T47D (cell line): ENCODE results near the gene FTH1.
"Not testable (repeated sequence)": the region's sequence is repeated elsewhere in the genome, so short reads cannot be mapped to it uniquely, and the experiment has no call there.

Source experiments
- DNase-seq, 2 experiments: peaks; one replicate each; pipeline versions ENCODE4 v3.0.0 to v3.0.0-alpha.2; 2011 to 2012; ENCODE audit warnings: low read depth in 1 of 2, low spot score in 1 of 2
- JUND ChIP-seq: IDR thresholded peaks from 2 replicates; pipeline ENCODE4 v1.6.1; 2012; ENCODE audit warnings: low read depth
- in situ Hi-C: cut with HindIII; loops from 2 replicates; pipeline ENCODE4 v1.10.0; 2016; ENCODE audit warnings: low sequenced_read_pairs, low pct_unique_long_range_greater_than_20kb

The FTH1 gene

DNA sequence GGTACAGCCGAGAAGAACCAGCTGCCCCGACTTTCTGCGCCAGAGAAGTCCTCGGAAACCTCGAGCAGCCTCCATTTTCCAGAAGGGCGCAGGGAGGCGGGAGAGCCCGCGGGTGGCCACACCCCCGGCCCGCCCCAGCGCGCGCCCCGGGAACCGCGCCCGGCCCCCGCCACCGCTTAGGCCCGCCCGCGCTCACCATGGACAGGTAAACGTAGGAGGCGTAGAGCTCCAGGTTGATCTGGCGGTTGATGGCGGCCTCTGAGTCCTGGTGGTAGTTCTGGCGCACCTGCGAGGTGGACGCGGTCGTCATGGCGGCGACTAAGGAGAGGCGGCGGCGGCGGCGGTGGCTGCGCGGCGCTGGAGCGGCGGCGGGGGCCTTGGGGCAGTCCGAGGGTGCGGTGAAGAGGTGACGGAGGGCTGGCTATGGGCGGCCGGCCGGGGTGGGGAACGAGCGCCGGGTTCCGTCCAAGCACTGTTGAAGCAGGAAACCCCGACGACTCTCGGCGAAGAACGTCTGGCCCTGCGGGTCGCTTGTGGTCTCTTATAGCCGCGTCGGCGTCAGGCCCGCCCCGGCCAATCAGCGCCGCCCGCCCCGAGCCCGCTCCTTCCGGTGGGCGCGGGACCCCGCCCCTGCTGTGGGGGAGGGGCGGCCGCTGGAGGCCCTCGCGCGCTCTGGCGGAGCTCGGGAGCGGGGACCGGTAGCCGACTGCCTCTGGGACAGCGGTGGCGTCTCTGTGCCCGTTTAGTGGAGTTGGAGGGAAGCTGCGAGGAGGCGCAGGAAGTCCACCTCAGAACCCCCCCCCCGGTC is at the start of gene FTH1:
FTH1 (minus strand) TSS at position 519 of the 808 bp plus-strand sequence; CDS start at position 310, 209 bp downstream.
- DNase-seq = peak; percentile 92 to 95
- no peak for TF ChIP-seq JUND
- in situ Hi-C loops = no loop called here

DNA sequence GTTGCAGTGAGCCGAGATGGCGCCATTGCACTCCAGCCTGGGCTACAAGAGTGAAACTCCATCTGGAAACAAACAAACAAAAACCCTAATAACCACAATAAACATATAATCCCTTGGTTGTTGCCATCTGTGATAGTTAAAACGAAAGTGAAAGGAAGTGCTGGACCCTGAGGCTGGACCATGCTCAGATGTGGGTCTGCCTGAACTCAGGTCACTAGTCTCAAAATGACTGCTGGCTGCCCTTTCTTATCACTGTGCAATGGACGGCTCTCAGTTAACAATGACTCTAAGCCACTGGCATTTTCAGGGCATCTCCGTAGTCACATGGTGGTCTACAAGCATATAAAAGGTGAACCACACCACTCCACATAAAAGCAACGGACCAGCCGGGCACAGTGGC is 48.2 kb upstream of the FTH1 start:
- in situ Hi-C loops = no loop called here
- no peak for TF ChIP-seq JUND
- DNase-seq = no peak

DNA sequence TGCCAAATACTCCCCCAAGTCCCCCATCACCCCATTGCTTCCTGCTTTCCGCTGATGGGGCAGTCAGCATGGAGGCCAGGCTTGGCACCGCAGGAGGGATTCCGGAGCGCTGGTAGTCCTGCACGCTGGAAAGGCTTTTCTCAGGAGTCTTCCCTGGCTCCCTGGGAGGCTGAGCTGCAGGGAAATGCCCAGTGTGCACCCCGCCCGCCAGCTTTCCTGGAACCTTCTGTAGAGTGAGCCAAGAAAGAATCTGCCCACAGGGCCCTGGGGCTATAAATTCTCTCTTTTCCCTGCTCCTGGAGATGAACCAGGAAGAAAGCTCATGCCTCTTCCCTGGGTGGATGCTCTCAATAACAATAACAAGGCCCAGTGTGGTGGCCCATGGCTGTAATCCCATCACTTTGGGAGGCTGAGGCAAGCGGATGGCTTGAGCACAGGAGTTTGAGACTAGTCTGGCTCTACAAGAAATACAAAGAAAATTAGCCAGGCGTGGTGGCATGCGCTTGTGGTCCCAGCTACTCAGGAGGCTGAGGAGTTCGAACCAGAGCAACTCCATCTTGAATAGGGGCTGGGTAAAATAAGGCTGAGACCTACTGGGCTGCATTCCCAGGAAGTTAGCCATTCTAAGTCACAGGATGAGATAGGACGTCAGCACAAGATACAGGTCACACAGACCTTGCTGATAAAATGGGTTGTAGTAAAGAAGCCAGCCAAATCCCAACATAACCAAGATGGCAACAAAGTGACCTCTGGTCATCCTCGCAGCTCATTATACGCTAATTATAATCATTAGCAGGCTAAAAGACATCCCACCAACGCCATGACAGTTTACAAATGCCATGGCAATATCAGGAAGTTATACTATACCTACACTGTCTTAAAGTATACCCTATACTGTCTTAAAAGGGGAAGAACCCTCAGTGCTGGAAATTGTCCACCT is 46.4 kb upstream of the FTH1 start:
- in situ Hi-C loops = no loop called here
- no peak for TF ChIP-seq JUND
- DNase-seq = peak; percentile 23 to 91

DNA sequence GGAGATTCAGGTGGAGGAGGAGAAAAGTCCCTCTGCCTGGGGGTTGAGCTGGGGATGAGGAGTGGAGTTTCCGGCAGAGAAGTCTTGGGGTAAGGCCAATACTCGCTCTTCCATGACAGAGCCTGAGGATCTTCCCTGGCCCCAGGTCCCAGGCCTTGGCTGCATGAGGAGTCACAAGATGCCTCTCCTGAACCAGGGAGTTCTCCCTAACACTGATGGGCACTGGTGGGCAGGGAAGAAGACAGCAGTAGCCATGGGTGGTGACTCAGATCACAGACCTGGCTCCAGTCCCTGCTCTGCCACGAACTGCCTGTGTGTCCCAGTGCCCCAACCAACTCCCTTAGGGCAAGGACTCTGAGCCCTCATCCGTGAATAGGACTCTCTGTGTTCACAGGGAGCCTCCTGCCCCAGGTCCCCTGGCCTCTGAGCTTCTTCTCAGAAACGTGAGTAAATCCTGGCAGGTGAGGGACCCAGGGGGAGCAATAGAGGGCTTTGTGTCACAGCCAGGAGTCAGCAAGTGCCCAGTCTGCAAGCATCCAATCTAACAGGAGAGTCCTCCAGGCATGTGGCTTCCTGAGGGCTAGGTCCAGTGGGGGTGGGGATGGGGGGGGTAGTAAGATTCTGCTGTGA is 45.5 kb upstream of the FTH1 start:
- DNase-seq = peak in 1 of 2 experiments; percentile 32
- TF ChIP-seq JUND = no peak
- in situ Hi-C loops = no loop called here

DNA sequence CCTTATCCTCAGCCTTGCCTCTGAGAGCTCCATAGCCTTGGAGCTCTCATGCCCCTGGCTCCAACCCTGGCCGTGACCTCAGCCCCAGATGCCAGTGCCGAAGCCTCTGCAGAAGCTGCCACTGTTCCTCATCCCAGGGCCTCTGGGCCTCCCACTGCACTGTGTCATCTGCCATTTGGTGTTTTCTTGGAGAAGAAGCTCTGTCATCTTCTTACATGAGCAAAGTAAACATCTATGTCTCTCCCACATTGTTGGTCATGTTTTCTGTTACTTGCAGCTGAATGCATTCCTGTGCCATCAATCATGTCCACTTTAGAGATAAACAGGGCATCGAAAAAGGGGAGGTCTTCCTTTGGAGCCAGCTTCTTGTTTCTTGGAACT is 45.0 kb upstream of the FTH1 start:
- in situ Hi-C loops = no loop called here
- TF ChIP-seq JUND = no peak
- DNase-seq = no peak

DNA sequence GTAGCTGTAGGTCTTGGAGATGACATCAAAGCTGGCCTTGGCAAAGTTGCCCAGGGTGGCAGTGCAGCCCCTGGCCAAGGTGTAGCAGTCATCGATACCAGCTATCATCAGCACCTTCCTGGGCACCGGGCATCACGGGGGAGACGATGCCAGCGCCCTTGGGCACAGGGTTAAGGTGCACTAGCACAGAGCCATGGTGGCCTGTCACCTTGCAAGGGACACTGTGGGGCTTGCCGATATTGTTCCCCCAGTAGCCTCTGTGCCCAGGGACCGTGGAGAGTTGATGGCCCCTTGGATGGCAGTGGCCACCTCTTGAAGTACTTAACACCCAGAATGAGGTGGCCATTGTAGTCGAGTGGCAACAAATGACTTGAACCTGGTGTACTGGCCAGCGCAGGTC is 44.4 kb upstream of the FTH1 start:
- DNase-seq = no peak
- in situ Hi-C loops = no loop called here
- no peak for TF ChIP-seq JUND

DNA sequence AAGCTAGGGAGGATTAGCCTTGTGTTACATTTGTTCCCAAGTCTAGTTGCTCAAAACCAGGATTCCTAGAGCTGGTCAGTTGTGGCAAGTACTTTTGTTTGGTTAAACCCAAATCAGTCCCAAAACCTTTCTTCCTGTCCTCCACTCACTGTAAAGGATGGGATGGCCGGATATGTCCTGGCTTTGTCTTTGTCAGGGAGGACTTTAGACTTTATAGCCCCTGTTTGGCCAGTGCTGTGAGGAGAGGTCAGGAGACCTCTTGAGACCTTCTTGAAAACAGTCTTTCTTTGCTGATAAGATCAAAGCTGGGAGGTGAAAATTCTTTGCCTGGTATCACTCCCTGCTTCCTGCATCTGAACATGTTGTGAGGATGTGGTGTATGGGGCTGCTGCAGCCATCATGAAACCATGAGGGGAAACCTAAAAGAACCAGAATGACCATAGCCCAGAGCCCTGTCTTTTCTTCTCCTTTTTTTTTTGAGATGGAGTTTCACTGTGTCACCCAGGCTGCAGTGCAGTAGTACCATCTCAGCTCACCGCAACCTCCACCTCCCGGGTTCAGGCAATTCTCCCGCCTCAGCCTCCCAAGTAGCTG is 43.6 kb upstream of the FTH1 start:
- in situ Hi-C loops = no loop called here
- no peak for TF ChIP-seq JUND
- DNase-seq = no peak

DNA sequence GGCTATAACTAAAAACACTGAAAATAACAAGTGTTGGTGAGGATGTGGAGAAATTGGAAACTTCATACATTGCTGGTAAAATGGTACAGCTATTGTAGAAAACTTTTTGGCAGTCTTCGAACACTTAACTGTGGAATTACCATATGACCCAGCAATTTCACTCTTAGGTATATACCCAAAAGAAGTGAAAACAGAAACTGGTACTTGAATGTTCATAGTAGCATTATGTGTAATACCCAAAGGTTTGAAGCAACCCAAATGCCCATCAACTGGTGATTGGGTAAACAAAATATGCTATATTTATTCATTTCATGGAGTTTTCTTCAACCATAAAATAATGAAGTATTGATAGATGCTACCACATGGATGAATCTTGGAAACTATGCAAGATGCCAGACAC is 40.8 kb upstream of the FTH1 start:
- TF ChIP-seq JUND = no peak
- DNase-seq = no peak
- in situ Hi-C loops = no loop called here

DNA sequence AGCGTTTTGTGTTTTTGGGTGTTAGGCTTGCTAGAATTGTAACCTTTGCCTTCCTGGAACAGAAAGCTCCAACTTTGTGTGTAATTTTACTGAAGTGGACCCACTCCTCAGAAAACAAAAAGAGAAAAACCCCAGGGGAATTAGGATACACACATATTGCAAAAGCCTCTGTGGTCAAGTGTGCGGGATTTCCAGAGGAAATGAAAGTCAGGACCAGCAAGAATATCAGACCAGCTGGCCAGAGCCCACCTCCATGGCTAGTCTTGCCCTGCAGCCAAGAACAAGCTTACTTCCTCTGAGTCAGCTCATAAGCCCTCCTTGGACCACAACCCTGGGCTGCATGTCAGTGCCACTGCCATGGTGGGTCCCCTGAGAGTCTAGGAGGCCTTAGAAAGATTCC is 37.0 kb upstream of the FTH1 start:
- TF ChIP-seq JUND = no peak
- DNase-seq = no peak
- in situ Hi-C loops = no loop called here

DNA sequence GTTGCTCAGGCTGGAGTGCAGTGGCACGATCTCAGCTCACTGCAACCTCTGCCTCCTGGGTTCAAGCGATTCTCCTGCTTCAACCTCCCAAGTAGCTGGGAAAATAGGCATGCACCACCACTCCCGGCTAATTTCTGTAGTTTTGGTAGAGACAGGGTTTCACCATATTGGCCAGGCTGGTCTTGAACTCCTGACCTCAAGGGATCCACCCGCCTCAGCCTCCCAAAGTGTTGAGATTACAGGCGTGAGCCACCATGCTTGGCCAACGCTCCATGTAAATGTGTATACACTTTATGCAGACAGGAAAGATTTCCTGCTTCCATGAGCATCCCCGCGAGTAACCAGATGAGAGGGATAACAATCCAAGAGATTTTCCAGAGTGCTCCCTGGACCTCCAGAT is 34.8 kb upstream of the FTH1 start:
- DNase-seq, in situ Hi-C loops: not testable (repeated sequence)

DNA sequence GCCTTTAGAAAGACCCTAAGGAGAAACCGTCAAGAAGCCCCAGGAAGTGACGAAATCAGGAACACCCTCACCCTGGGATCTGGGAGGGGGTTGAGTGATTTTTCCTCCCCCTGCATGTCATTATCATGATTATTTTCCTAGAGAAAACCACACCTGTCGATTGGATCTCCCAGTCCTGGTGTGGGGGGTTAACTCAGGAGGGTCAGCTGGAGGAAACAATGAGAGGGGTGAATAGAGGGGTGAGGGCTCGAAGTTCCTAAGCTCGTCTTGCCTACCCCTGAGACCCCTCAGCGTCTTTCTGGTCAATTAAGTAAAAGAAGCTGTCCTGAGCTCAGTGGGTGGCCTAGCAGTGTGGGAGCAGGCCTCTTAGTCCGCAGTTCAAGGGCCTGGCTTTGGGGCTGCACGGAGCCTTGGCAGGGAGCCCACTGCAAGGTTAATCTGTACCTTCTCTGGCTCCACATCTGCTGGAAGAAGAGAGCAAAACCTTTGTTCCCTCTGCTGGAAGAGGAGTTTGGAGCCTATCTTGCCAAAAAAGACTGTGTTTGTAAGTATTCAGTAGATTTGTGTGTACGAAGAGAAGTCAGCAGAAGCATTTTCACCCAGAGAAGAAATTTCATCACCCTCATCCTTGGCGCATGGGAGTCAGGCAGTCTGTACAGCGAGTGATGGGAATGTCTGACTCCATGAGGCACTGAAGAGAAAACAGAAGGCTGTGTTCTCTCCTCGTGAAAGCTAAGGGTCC is 34.2 kb upstream of the FTH1 start:
- no peak for TF ChIP-seq JUND
- in situ Hi-C loops = no loop called here
- DNase-seq = no peak
